Subcutaneous abdominal adipose tissue (tissue), 5 donors: ENCODE data around the gene SUSD4.
"Not testable (repeated sequence)": the region's sequence is repeated elsewhere in the genome, so short reads cannot be mapped to it uniquely, and the experiment has no call there.

ENCODE experiments used
- H3K27ac ChIP-seq: one replicate; pipeline ENCODE4 v1.7.0; 2013; ENCODE audit warnings: low read depth, mild to moderate bottlenecking, inconsistent platforms, low read length, moderate library complexity
- H3K27me3 ChIP-seq, 5 donors: one replicate each; pipeline ENCODE4 v1.7.0; 2013; ENCODE audit warnings: low read length in 5 of 5, inconsistent platforms in 1 of 5; ENCODE audit not compliant: control insufficient read depth in 5 of 5, insufficient read depth in 4 of 5
- H3K36me3 ChIP-seq, 5 donors: one replicate each; pipeline ENCODE4 v1.7.0; 2013; ENCODE audit warnings: low read length in 5 of 5; ENCODE audit not compliant: control insufficient read depth in 5 of 5, insufficient read depth in 5 of 5
- H3K4me1 ChIP-seq, 5 donors: one replicate each; pipeline ENCODE4 v1.7.0; 2013; ENCODE audit warnings: low read length in 5 of 5, mild to moderate bottlenecking in 3 of 5, moderate library complexity in 1 of 5; ENCODE audit not compliant: control insufficient read depth in 5 of 5, insufficient read depth in 5 of 5
- H3K4me3 ChIP-seq, 5 donors: one replicate each; pipeline ENCODE4 v1.7.0; 2013; ENCODE audit warnings: low read length in 5 of 5, low read depth in 1 of 5
- H3K9ac ChIP-seq, 5 donors: one replicate each; pipeline ENCODE4 v1.7.0; 2013; ENCODE audit warnings: low read length in 5 of 5, mild to moderate bottlenecking in 4 of 5, moderate library complexity in 3 of 5
- H3K9me3 ChIP-seq, 5 donors: one replicate each; pipeline ENCODE4 v1.7.0; 2013; ENCODE audit warnings: low read length in 5 of 5; ENCODE audit not compliant: control insufficient read depth in 5 of 5
- donor health status: healthy.
- donor health status: healthy.
- donor health status: healthy.
- donor health status: healthy.
- donor health status: healthy.

The SUSD4 gene

GRCh38 chr1:223278311-223278710, 85.7 kb downstream of the SUSD4 start:
- not testable (repeated sequence) for H3K27ac ChIP-seq, H3K36me3 ChIP-seq, H3K9me3 ChIP-seq, H3K27me3 ChIP-seq, H3K4me1 ChIP-seq, H3K4me3 ChIP-seq, H3K9ac ChIP-seq

GRCh38 chr1:223276029-223276428, 87.9 kb downstream of the SUSD4 start:
- H3K9me3 ChIP-seq = no peaks in the 10 kb centered on the region
- H3K4me1 ChIP-seq = no peaks in the 10 kb centered on the region
- no peaks in the 10 kb centered on the region for H3K36me3 ChIP-seq
- no peak overlapping the region for H3K9ac ChIP-seq
- H3K27me3 ChIP-seq = no peaks in the 10 kb centered on the region
- no peak overlapping the region for H3K27ac ChIP-seq
- no peak overlapping the region for H3K4me3 ChIP-seq

- Histone ChIP-seq H3K4me3 (no peak overlapping the region), H3K27me3 (peaks cover 0 to 4% (median 3%) of the 10 kb centered on the region in 5 donors), H3K27ac (no peak overlapping the region), H3K9me3 (no peaks in the 10 kb centered on the region), H3K4me1 (no peaks in the 10 kb centered on the region), H3K9ac (no peak overlapping the region), H3K36me3 (no peaks in the 10 kb centered on the region)
Observed at GRCh38 chr1:223273511-223273910, 90.5 kb downstream of the SUSD4 start.

- Histone ChIP-seq H3K9me3 (no peaks in the 10 kb centered on the region), H3K9ac (no peak overlapping the region), H3K27me3 (peaks cover 0 to 5% (median 4%) of the 10 kb centered on the region in 5 donors), H3K4me3 (no peak overlapping the region), H3K36me3 (no peaks in the 10 kb centered on the region), H3K4me1 (no peaks in the 10 kb centered on the region), H3K27ac (no peak overlapping the region)
Observed at GRCh38 chr1:223271085-223271781, 92.7 kb downstream of the SUSD4 start.

- peaks cover 0 to 5% (median 4%) of the 10 kb centered on the region in 5 donors for H3K27me3 ChIP-seq
- H3K4me3 ChIP-seq = no peak overlapping the region
- H3K36me3 ChIP-seq = no peaks in the 10 kb centered on the region
- H3K4me1 ChIP-seq = no peaks in the 10 kb centered on the region
- H3K9ac ChIP-seq = no peak overlapping the region
- H3K9me3 ChIP-seq = no peaks in the 10 kb centered on the region
- no peak overlapping the region for H3K27ac ChIP-seq
Observed at GRCh38 chr1:223270155-223270554, 93.8 kb downstream of the SUSD4 start.

- Histone ChIP-seq H3K27me3 (peaks cover 0 to 5% (median 4%) of the 10 kb centered on the region in 5 donors), H3K9me3 (no peaks in the 10 kb centered on the region), H3K36me3 (no peaks in the 10 kb centered on the region)
Observed at GRCh38 chr1:223269006-223269405, 95.0 kb downstream of the SUSD4 start.

GRCh38 chr1:223266632-223267172, 97.3 kb downstream of the SUSD4 start:
- Histone ChIP-seq H3K4me1 (no peaks in the 10 kb centered on the region), H3K27me3 (peaks cover 0 to 5% (median 4%) of the 10 kb centered on the region in 5 donors), H3K9ac (no peak overlapping the region), H3K9me3 (no peaks in the 10 kb centered on the region), H3K36me3 (no peaks in the 10 kb centered on the region), H3K27ac (no peak overlapping the region), H3K4me3 (no peak overlapping the region)

More at GRCh38 chr1:223269006-223269405, 95.0 kb downstream of the SUSD4 start:
- Histone ChIP-seq H3K9ac (no peak overlapping the region), H3K27ac (no peak overlapping the region), H3K4me3 (no peak overlapping the region), H3K4me1 (no peaks in the 10 kb centered on the region)

GRCh38 chr1:223264983-223265908, 98.7 kb downstream of the SUSD4 start:
- Histone ChIP-seq H3K4me1 (no peaks in the 10 kb centered on the region), H3K27ac (no peak overlapping the region), H3K9me3 (no peaks in the 10 kb centered on the region), H3K4me3 (no peak overlapping the region), H3K36me3 (no peaks in the 10 kb centered on the region), H3K27me3 (peaks cover 0 to 5% (median 3%) of the 10 kb centered on the region in 5 donors), H3K9ac (no peak overlapping the region)

- H3K27me3 ChIP-seq = peaks cover 0 to 3% (median 0%) of the 10 kb centered on the region in 5 donors
- no peaks in the 10 kb centered on the region for H3K36me3 ChIP-seq
- no peaks in the 10 kb centered on the region for H3K9me3 ChIP-seq
- H3K9ac ChIP-seq = no peak overlapping the region
- H3K27ac ChIP-seq = no peak overlapping the region
- no peaks in the 10 kb centered on the region for H3K4me1 ChIP-seq
- H3K4me3 ChIP-seq = no peak overlapping the region
Observed at GRCh38 chr1:223264529-223264928, 99.4 kb downstream of the SUSD4 start.

- H3K4me1 ChIP-seq = peaks cover 0 to 7% (median 0%) of the 10 kb centered on the region in 5 donors
- H3K36me3 ChIP-seq = no peaks in the 10 kb centered on the region
- H3K4me3 ChIP-seq = no peak overlapping the region
- H3K27ac ChIP-seq = no peak overlapping the region
- no peaks in the 10 kb centered on the region for H3K9me3 ChIP-seq
- peaks cover 0 to 2% (median 0%) of the 10 kb centered on the region in 5 donors for H3K27me3 ChIP-seq
- no peak overlapping the region for H3K9ac ChIP-seq
Observed at GRCh38 chr1:223261914-223262313, 102.1 kb downstream of the SUSD4 start.
